Loucy (cell line): ENCODE data around the gene ADCY2.

Source experiments
- H2AFZ ChIP-seq: fragments of 200-600 bp; sonication (generic); 2 replicates; pipeline ENCODE4 v1.6.0; 2016; ENCODE audit warnings: antibody characterized with exemption, mild to moderate bottlenecking, low read length, moderate library complexity
- H3F3A ChIP-seq: fragments of 200-600 bp; 2 replicates; pipeline ENCODE4 v1.6.0; 2016; ENCODE audit warnings: antibody characterized with exemption, low read depth, mild to moderate bottlenecking
- H3K27me3 ChIP-seq: fragments of 200-600 bp; sonication (generic); 2 replicates; pipeline ENCODE4 v1.6.1; 2014; ENCODE audit warnings: low read length, mild to moderate bottlenecking; ENCODE audit not compliant: insufficient read depth, poor library complexity, severe bottlenecking
- H3K36me3 ChIP-seq: fragments of 200-600 bp; sonication (generic); 2 replicates; pipeline ENCODE4 v1.6.1; 2016; ENCODE audit warnings: low read length; ENCODE audit not compliant: insufficient read depth
- H3K4me1 ChIP-seq: fragments of 200-600 bp; sonication (generic); 2 replicates; pipeline ENCODE4 v1.5.1; 2014; ENCODE audit warnings: low read length, mild to moderate bottlenecking; ENCODE audit not compliant: insufficient read depth, poor library complexity, severe bottlenecking
- H3K4me2 ChIP-seq: fragments of 200-600 bp; sonication (generic); 2 replicates; pipeline ENCODE4 v1.6.0; 2014; ENCODE audit warnings: antibody characterized with exemption, low read length, low read depth, mild to moderate bottlenecking; ENCODE audit not compliant: poor library complexity, severe bottlenecking
- H3K4me3 ChIP-seq: fragments of 200-600 bp; sonication (generic); 2 replicates; pipeline ENCODE4 v1.5.1; 2014; ENCODE audit warnings: low read length, mild to moderate bottlenecking, mixed read lengths; ENCODE audit not compliant: poor library complexity, severe bottlenecking
- H3K79me2 ChIP-seq: fragments of 200-600 bp; sonication (generic); 2 replicates; pipeline ENCODE4 v1.6.1; 2014; ENCODE audit warnings: low read length; ENCODE audit not compliant: insufficient read depth
- H3K9ac ChIP-seq: fragments of 200-600 bp; sonication (generic); 2 replicates; pipeline ENCODE4 v1.6.0; 2014; ENCODE audit warnings: mild to moderate bottlenecking, low read depth, low read length, moderate library complexity; ENCODE audit not compliant: poor library complexity, severe bottlenecking
- H3K9me2 ChIP-seq: fragments of 200-600 bp; sonication (generic); replicated peaks from 2 replicates; pipeline ENCODE4 v1.6.1; 2016; ENCODE audit warnings: low read depth, low read length, mixed read lengths
- H3K9me3 ChIP-seq: fragments of 200-600 bp; sonication (generic); 2 replicates; pipeline ENCODE4 v1.6.1; 2014; ENCODE audit warnings: mild to moderate bottlenecking, antibody characterized with exemption, low read length, low read depth; ENCODE audit not compliant: insufficient read depth
- H4K20me1 ChIP-seq: fragments of 200-600 bp; sonication (generic); 2 replicates; pipeline ENCODE4 v1.6.0; 2014; ENCODE audit warnings: antibody characterized with exemption, low read length, mild to moderate bottlenecking; ENCODE audit not compliant: insufficient read depth, poor library complexity, severe bottlenecking
- EZH2phosphoT487 ChIP-seq: fragments of 200-600 bp; IDR thresholded peaks from 2 replicates; pipeline ENCODE4 v1.6.1; 2018; ENCODE audit warnings: antibody characterized with exemption, mild to moderate bottlenecking, moderate library complexity, borderline replicate concordance
- TF ChIP-seq, protein P1 (sequence below): fragments of 200-600 bp; sonication (generic); conservative IDR thresholded peaks from 2 replicates; pipeline ENCODE4 v1.5.1; 2014; ENCODE audit warnings: mild to moderate bottlenecking, antibody characterized with exemption, low read length

The ADCY2 gene

DNA sequence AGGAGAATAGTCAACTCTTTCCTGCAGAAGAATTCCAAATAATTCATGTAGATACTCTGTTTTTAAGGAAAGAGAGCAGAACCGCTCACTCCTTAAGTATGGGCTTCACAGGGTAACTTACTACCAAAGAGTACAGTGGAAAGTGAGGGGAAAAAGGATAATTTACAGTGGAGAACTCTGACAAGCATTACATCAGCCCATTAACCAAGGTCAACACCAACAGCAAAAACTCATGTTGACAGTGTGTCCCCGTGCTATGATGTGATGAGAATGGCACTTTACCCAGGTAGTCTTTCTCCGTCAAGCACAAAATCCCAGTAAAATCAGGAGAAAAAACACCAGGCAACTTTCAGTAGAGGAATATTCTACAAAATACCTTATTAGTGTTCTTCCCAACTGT, 104.3 kb downstream of the ADCY2 start:
- Histone ChIP-seq H3K4me2 (no peak overlapping the region), H4K20me1 (no peaks in the 10 kb centered on the region), H3K9me2 (no peaks in the 10 kb centered on the region), H3K36me3 (no peaks in the 10 kb centered on the region), H3F3A (no peaks in the 10 kb centered on the region), H3K4me3 (no peak overlapping the region), H3K9me3 (0 out of 2 replicates have a peak, but pooled peaks cover 4% of the 10 kb centered on the region), H3K4me1 (no peaks in the 10 kb centered on the region), H3K79me2 (no peaks in the 10 kb centered on the region), H3K27me3 (no peaks in the 10 kb centered on the region), H2AFZ (no peak overlapping the region), H3K9ac (no peak overlapping the region)
- TF ChIP-seq, protein P1, sequence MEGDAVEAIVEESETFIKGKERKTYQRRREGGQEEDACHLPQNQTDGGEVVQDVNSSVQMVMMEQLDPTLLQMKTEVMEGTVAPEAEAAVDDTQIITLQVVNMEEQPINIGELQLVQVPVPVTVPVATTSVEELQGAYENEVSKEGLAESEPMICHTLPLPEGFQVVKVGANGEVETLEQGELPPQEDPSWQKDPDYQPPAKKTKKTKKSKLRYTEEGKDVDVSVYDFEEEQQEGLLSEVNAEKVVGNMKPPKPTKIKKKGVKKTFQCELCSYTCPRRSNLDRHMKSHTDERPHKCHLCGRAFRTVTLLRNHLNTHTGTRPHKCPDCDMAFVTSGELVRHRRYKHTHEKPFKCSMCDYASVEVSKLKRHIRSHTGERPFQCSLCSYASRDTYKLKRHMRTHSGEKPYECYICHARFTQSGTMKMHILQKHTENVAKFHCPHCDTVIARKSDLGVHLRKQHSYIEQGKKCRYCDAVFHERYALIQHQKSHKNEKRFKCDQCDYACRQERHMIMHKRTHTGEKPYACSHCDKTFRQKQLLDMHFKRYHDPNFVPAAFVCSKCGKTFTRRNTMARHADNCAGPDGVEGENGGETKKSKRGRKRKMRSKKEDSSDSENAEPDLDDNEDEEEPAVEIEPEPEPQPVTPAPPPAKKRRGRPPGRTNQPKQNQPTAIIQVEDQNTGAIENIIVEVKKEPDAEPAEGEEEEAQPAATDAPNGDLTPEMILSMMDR, result no peak
- no peak for TF ChIP-seq EZH2phosphoT487

DNA sequence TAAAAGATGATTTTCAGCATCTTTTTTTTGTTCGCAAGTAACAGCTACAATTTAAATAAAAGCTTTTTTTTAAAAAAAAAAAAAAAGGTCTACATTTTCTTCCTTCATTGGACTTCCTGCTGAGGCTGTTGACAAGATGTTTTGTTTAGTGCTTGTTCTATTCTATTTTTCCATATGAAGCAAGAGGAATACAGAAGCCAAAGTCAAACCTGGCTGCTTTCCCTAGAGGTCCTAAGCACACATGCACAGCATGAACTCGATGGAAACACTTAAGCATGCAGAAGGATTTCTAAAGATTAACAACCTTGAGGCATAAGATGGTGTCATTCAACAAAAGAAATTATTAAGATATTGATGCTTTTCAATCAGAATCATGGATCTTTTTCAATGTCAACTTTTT, 105.1 kb downstream of the ADCY2 start:
- Histone ChIP-seq H3K9me2 (no peaks in the 10 kb centered on the region), H3K9ac (no peak overlapping the region), H3K4me3 (no peak overlapping the region), H3K27me3 (no peaks in the 10 kb centered on the region), H3K36me3 (no peaks in the 10 kb centered on the region), H3K4me2 (no peak overlapping the region), H2AFZ (no peak overlapping the region), H3K4me1 (no peaks in the 10 kb centered on the region), H3K79me2 (no peaks in the 10 kb centered on the region), H3K9me3 (0 out of 2 replicates have a peak, but pooled peaks cover 4% of the 10 kb centered on the region), H4K20me1 (no peaks in the 10 kb centered on the region), H3F3A (no peaks in the 10 kb centered on the region)
- TF ChIP-seq, protein P1, result no peak
- no peak for TF ChIP-seq EZH2phosphoT487

DNA sequence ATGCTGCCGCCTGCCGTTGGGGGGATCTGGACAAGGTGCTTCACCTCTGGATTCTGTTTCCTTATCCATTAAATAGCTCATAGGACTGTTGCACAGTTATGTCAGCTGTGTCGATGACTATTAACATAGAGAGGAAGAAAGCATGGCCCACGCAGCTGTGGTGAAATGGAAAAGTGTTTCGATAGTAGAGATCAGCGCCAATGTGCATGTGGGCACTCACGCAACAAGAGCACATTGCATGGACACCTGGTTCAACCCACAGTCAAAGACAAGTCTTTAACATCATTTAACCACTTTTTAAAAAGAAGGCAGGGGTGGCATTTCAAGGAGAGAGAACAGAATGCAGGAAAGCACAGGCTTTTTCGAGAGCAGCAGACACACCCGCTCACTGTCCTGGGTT, 107.6 kb downstream of the ADCY2 start:
- no peaks in the 10 kb centered on the region for H3K36me3 ChIP-seq
- H3K4me3 ChIP-seq, result no peak overlapping the region
- H3K4me2 ChIP-seq, result no peak overlapping the region
- H3K79me2 ChIP-seq, result no peaks in the 10 kb centered on the region
- no peaks in the 10 kb centered on the region for H3K27me3 ChIP-seq
- H4K20me1 ChIP-seq, result no peaks in the 10 kb centered on the region
- H3K9ac ChIP-seq, result no peak overlapping the region
- TF ChIP-seq EZH2phosphoT487, result no peak
- TF ChIP-seq, protein P1, result no peak
- no peak overlapping the region for H2AFZ ChIP-seq
- no peaks in the 10 kb centered on the region for H3K4me1 ChIP-seq
- H3K9me3 ChIP-seq, result 0 out of 2 replicates have a peak, but pooled peaks cover 4% of the 10 kb centered on the region
- H3K9me2 ChIP-seq, result no peaks in the 10 kb centered on the region
- no peaks in the 10 kb centered on the region for H3F3A ChIP-seq
